BJ (cell line): ENCODE measurements around the gene CUTA. TPM values are rescaled to one million over a fixed set of nuclear protein-coding genes. Genes with fewer than 3 reads are reported as not detected.

ENCODE experiments used
- CTCF ChIA-PET: fragments of 350-600 bp; formaldehyde crosslinking; extraction: SDS; loops from one replicate; lab custom pipeline; 2021; ENCODE audit warnings: antibody characterized with exemption, inconsistent platforms; lab: Yijun Ruan, JAX
- POLR2A ChIA-PET: fragments of 300-600 bp; sonication (Branson Sonifier 250); formaldehyde crosslinking; extraction: SDS; loops from one replicate; lab custom pipeline; 2021; ENCODE audit warnings: antibody characterized with exemption; lab: Charles Lee
- DNase-seq: peaks from one replicate; pipeline ENCODE4 v3.0.0-alpha.2; 2011; ENCODE audit warnings: low read depth
- H3K27me3 ChIP-seq: 2 replicates; pipeline ENCODE4 v1.6.0; 2011; ENCODE audit warnings: low read length; ENCODE audit not compliant: control insufficient read depth, insufficient read depth
- H3K36me3 ChIP-seq: 2 replicates; pipeline ENCODE4 v1.5.1; 2011; ENCODE audit warnings: low read length; ENCODE audit not compliant: control insufficient read depth, insufficient read depth
- H3K4me3 ChIP-seq: 2 replicates; pipeline ENCODE4 v1.5.1; 2011; ENCODE audit warnings: low read depth, mild to moderate bottlenecking, control low read depth, low read length
- CTCF ChIP-seq: IDR thresholded peaks from 2 replicates; pipeline ENCODE4 v1.5.1; 2011; ENCODE audit warnings: low read depth, mild to moderate bottlenecking, control low read depth, inconsistent platforms, low read length, moderate library complexity; ENCODE audit not compliant: insufficient read depth
- polyA plus RNA-seq: library from polyadenylated mRNA; depleted of rRNA; stranded (reverse); fragments of >200 nt; gene quantifications from 2 replicates; pipeline ENCODE4 v1.2.3, GENCODE V29; 2011

The CUTA gene
- polyA plus RNA-seq, 1 experiment: 369 TPM

- ChIA-PET POLR2A (interaction anchor here (0.7 kb wide), 1 partner anchor 141 kb away, joined by 4 read pairs; the partner anchor contains the start of gene BAK1), CTCF (interaction anchor here (0.8 kb wide), 1 partner anchor 11 kb away, joined by 3 read pairs; no protein-coding TSS in a partner anchor)
- no peak for DNase-seq
- Histone ChIP-seq H3K4me3 (no peak overlapping the region), H3K27me3 (no peaks in the 10 kb centered on the region), H3K36me3 (peaks cover 47% of the 10 kb centered on the region)
- no peak for TF ChIP-seq CTCF
These were observed 21.2 kb upstream of the CUTA start for GRCh38 chr6:33438978-33439594.

GRCh38 chr6:33437666-33438065 is 19.8 kb upstream of the CUTA start:
- no peak for TF ChIP-seq CTCF
- CTCF ChIA-PET: no interaction called here
- Histone ChIP-seq H3K36me3 (peaks cover 47% of the 10 kb centered on the region), H3K27me3 (no peaks in the 10 kb centered on the region), H3K4me3 (no peak overlapping the region)
- POLR2A ChIA-PET: no interaction called here
- no peak for DNase-seq

GRCh38 chr6:33434961-33435360 is 17.1 kb upstream of the CUTA start:
- CTCF ChIA-PET: interaction anchor here (2.4 kb wide), 1 partner anchor 9 kb away, joined by 8 read pairs; no protein-coding TSS in a partner anchor

GRCh38 chr6:33433544-33434191 is 15.8 kb upstream of the CUTA start:
- ChIA-PET CTCF (interaction anchor here (0.5 kb wide), 1 partner anchor 320 kb away, joined by 3 read pairs; no protein-coding TSS in a partner anchor), POLR2A (no interaction called here)
- no peak for DNase-seq
- TF ChIP-seq CTCF: no peak
- H3K27me3 ChIP-seq: no peaks in the 10 kb centered on the region
- H3K36me3 ChIP-seq: peaks cover 29% of the 10 kb centered on the region
- no peak overlapping the region for H3K4me3 ChIP-seq

More at GRCh38 chr6:33434961-33435360, 17.1 kb upstream of the CUTA start:
- Histone ChIP-seq H3K27me3 (no peaks in the 10 kb centered on the region), H3K4me3 (no peak overlapping the region), H3K36me3 (peaks cover 32% of the 10 kb centered on the region)
- no peak for DNase-seq
- no peak for TF ChIP-seq CTCF
- POLR2A ChIA-PET: no interaction called here

- peaks cover 23% of the 10 kb centered on the region for H3K36me3 ChIP-seq
- TF ChIP-seq CTCF: no peak
- no peak for DNase-seq
- CTCF ChIA-PET: interaction anchor here (0.5 to 0.9 kb wide), 2 partner anchors 9 to 319 kb away, joined by 3 read pairs; no protein-coding TSS in a partner anchor
- H3K27me3 ChIP-seq: no peaks in the 10 kb centered on the region
- POLR2A ChIA-PET: no interaction called here
- no peak overlapping the region for H3K4me3 ChIP-seq
These were observed 15.2 kb upstream of the CUTA start for GRCh38 chr6:33433001-33433543.
